H1 (cell line): ENCODE measurements around the gene C19orf73. TPM values are rescaled to one million over a fixed set of nuclear protein-coding genes. Genes with fewer than 3 reads are reported as not detected.
A peak's percentile ranks its signal among the peaks of the same experiment; 100 is the strongest.

Source experiments
- CTCF ChIA-PET: fragments of 300-600 bp; sonication (Branson Sonifier 250); formaldehyde crosslinking; loops from one replicate; lab custom pipeline; 2021; ENCODE audit not compliant: partially characterized antibody; lab: Charles Lee
- POLR2A ChIA-PET: fragments of 300-600 bp; sonication (Branson Sonifier 250); formaldehyde crosslinking; loops from one replicate; lab custom pipeline; 2021; ENCODE audit warnings: inconsistent platforms; ENCODE audit not compliant: partially characterized antibody; lab: Charles Lee
- DNase-seq, 2 experiments: peaks; one replicate each; pipeline versions ENCODE4 v3.0.0 to v3.0.0-alpha.2; 2010 to 2022; ENCODE audit warnings: low spot score in 2 of 2, low read depth in 1 of 2, mixed read lengths in 1 of 2
- FAIRE-seq: peaks from 2 replicates; lab custom pipeline; 2011; peaks lifted over from hg19 to GRCh38; lab: Jason Lieb, UNC
- H2AFZ ChIP-seq: 2 replicates; pipeline ENCODE4 v1.8.1; 2012; ENCODE audit warnings: low read length, inconsistent platforms
- H2AK5ac ChIP-seq: 2 replicates; pipeline ENCODE4 v1.6.1; 2013; ENCODE audit warnings: low read depth, low read length
- H2BK120ac ChIP-seq: replicated peaks from 2 replicates; pipeline ENCODE3; 2013; ENCODE audit warnings: low read depth, low read length, inconsistent platforms
- H2BK12ac ChIP-seq: 2 replicates; pipeline ENCODE4 v1.6.1; 2013; ENCODE audit warnings: low read depth, low read length
- H2BK15ac ChIP-seq: 2 replicates; pipeline ENCODE4 v1.6.1; 2013; ENCODE audit warnings: low read length
- H2BK20ac ChIP-seq: 2 replicates; pipeline ENCODE4 v1.6.1; 2013; ENCODE audit warnings: low read length
- H2BK5ac ChIP-seq: 2 replicates; pipeline ENCODE4 v1.6.1; 2013; ENCODE audit warnings: low read depth, low read length
- H3K14ac ChIP-seq: 2 replicates; pipeline ENCODE4 v1.6.1; 2013; ENCODE audit warnings: inconsistent platforms; ENCODE audit not compliant: insufficient read length
- H3K18ac ChIP-seq: 2 replicates; pipeline ENCODE4 v1.6.1; 2013; ENCODE audit warnings: low read length; ENCODE audit errors: extremely low read depth
- H3K23ac ChIP-seq: 2 replicates; pipeline ENCODE4 v1.6.1; 2013; ENCODE audit warnings: inconsistent platforms; ENCODE audit not compliant: insufficient read length
- H3K23me2 ChIP-seq: 2 replicates; pipeline ENCODE4 v1.6.1; 2013; ENCODE audit warnings: low read depth, low read length
- H3K27ac ChIP-seq: 2 replicates; pipeline ENCODE4 v1.6.1; 2011; ENCODE audit warnings: low read depth, low read length, inconsistent platforms
- H3K27me3 ChIP-seq, 4 experiments: replicated peaks in 1 of 4; 1 replicate in 1 of 4; 2 replicates in 3 of 4; pipeline versions ENCODE4 v1.6.1 to v1.8.1; 2011 to 2013; ENCODE audit warnings: low read length in 3 of 4, mild to moderate bottlenecking in 3 of 4, inconsistent platforms in 2 of 4, mixed read lengths in 2 of 4, moderate library complexity in 1 of 4; ENCODE audit not compliant: control insufficient read depth in 3 of 4, insufficient read depth in 3 of 4; ENCODE audit errors: extremely low read depth in 1 of 4
- H3K36me3 ChIP-seq, 4 experiments: 2 replicates each; pipeline versions ENCODE4 v1.6.1 to v1.8.1; 2011 to 2013; ENCODE audit warnings: mild to moderate bottlenecking in 4 of 4, low read length in 3 of 4, moderate library complexity in 2 of 4, control low read depth in 1 of 4, inconsistent platforms in 1 of 4; ENCODE audit not compliant: insufficient read depth in 4 of 4, control insufficient read depth in 2 of 4
- H3K4ac ChIP-seq: replicated peaks from 2 replicates; pipeline ENCODE3; 2013; ENCODE audit warnings: low read length, low read depth, mixed read lengths, inconsistent platforms; ENCODE audit not compliant: insufficient read length
- H3K4me1 ChIP-seq, 4 experiments: replicated peaks in 1 of 4; 1 replicate in 1 of 4; 2 replicates in 3 of 4; pipeline versions ENCODE4 v1.6.1 to v1.8.1; 2011 to 2013; ENCODE audit warnings: low read length in 3 of 4, inconsistent platforms in 2 of 4, mixed read lengths in 1 of 4; ENCODE audit not compliant: insufficient read depth in 4 of 4, control insufficient read depth in 3 of 4
- H3K4me2 ChIP-seq, 2 experiments: 2 replicates each; pipeline versions ENCODE4 v1.6.1 to v1.8.1; 2011 to 2013; ENCODE audit warnings: low read depth in 2 of 2, low read length in 2 of 2, control low read depth in 1 of 2, inconsistent platforms in 1 of 2, mild to moderate bottlenecking in 1 of 2; ENCODE audit not compliant: insufficient read depth in 1 of 2
- H3K4me3 ChIP-seq, 4 experiments: fragments of 200-600, 300-600 bp in 1 of 4; sonication (generic), shearing (Covaris generic), sonication (Bioruptor Twin) in 1 of 4; 2 replicates each; pipeline versions ENCODE4 v1.5.1 to v1.8.1; 2011 to 2016; ENCODE audit warnings: low read length in 4 of 4, low read depth in 3 of 4, control low read depth in 2 of 4, inconsistent platforms in 2 of 4, mild to moderate bottlenecking in 2 of 4, mixed read lengths in 1 of 4, moderate library complexity in 1 of 4; ENCODE audit not compliant: insufficient read depth in 2 of 4; ENCODE audit errors: extremely low read depth in 1 of 4
- H3K56ac ChIP-seq: replicated peaks from 2 replicates; pipeline ENCODE3; 2013; ENCODE audit warnings: low read depth, mild to moderate bottlenecking, mixed read lengths, low read length, inconsistent platforms; ENCODE audit not compliant: insufficient read length
- H3K79me1 ChIP-seq: 2 replicates; pipeline ENCODE4 v1.6.1; 2013; ENCODE audit warnings: low read depth, low read length, control low read depth
- H3K79me2 ChIP-seq, 2 experiments: 2 replicates each; pipeline versions ENCODE4 v1.6.1 to v1.8.1; 2012 to 2013; ENCODE audit warnings: low read length in 2 of 2, mild to moderate bottlenecking in 2 of 2, inconsistent platforms in 1 of 2; ENCODE audit not compliant: insufficient read depth in 2 of 2, control insufficient read depth in 1 of 2
- H3K9ac ChIP-seq, 4 experiments: replicated peaks in 1 of 4; 1 replicate in 1 of 4; 2 replicates in 3 of 4; pipeline versions ENCODE4 v1.6.1 to v1.8.1; 2011 to 2013; ENCODE audit warnings: low read depth in 3 of 4, low read length in 3 of 4, control low read depth in 2 of 4, mild to moderate bottlenecking in 2 of 4, moderate library complexity in 2 of 4, inconsistent platforms in 1 of 4; ENCODE audit errors: extremely low read depth in 1 of 4
- H3K9me3 ChIP-seq, 2 experiments: 2 replicates each; pipeline versions ENCODE4 v1.6.1 to v1.8.1; 2012 to 2013; ENCODE audit warnings: mild to moderate bottlenecking in 2 of 2, moderate library complexity in 2 of 2, control low read depth in 1 of 2, inconsistent platforms in 1 of 2, low read depth in 1 of 2, low read length in 1 of 2, mixed read lengths in 1 of 2; ENCODE audit not compliant: insufficient read depth in 2 of 2
- H4K20me1 ChIP-seq, 2 experiments: replicated peaks in 1 of 2; 2 replicates each; pipeline versions ENCODE3 to v1.8.1; 2011 to 2013; ENCODE audit warnings: inconsistent platforms in 2 of 2, low read length in 2 of 2, mild to moderate bottlenecking in 1 of 2; ENCODE audit not compliant: insufficient read depth in 2 of 2, control insufficient read depth in 1 of 2
- H4K5ac ChIP-seq: 2 replicates; pipeline ENCODE4 v1.6.1; 2013; ENCODE audit warnings: low read length, low read depth, mixed read lengths, inconsistent platforms; ENCODE audit not compliant: insufficient read length
- H4K8ac ChIP-seq: 2 replicates; pipeline ENCODE4 v1.8.0; 2013; ENCODE audit warnings: mild to moderate bottlenecking, moderate library complexity, low read length, inconsistent platforms; ENCODE audit not compliant: insufficient read depth; ENCODE audit errors: extremely low read depth
- H4K91ac ChIP-seq: replicated peaks from 2 replicates; pipeline ENCODE3; 2013; ENCODE audit warnings: low read length, mixed read lengths, inconsistent platforms; ENCODE audit not compliant: insufficient read length
- ATF3 ChIP-seq: IDR thresholded peaks from 2 replicates; pipeline ENCODE4 v1.6.1; 2011; ENCODE audit warnings: low read depth, mild to moderate bottlenecking, low read length; ENCODE audit not compliant: insufficient read depth
- CREB1 ChIP-seq: IDR thresholded peaks from 2 replicates; pipeline ENCODE4 v1.6.1; 2012; ENCODE audit warnings: inconsistent platforms
- KDM4A ChIP-seq: IDR thresholded peaks from one replicate; pipeline ENCODE4 v1.7.1; 2012; ENCODE audit warnings: low read depth, mild to moderate bottlenecking, moderate library complexity, low read length, inconsistent platforms; ENCODE audit not compliant: severe bottlenecking
- MAFK ChIP-seq: IDR thresholded peaks from 2 replicates; pipeline ENCODE4 v1.6.1; 2012; ENCODE audit warnings: low read depth, mild to moderate bottlenecking, improper control_type of control experiment, low read length
- PHF8 ChIP-seq: fragments of 200-600 bp; sonication (generic); conservative IDR thresholded peaks from 2 replicates; pipeline ENCODE4 v1.7.1; 2012; ENCODE audit warnings: low read depth, mild to moderate bottlenecking, inconsistent platforms, low read length, moderate library complexity
- RXRA ChIP-seq: IDR thresholded peaks from 2 replicates; pipeline ENCODE4 v1.6.1; 2011; ENCODE audit warnings: low read depth, mild to moderate bottlenecking, low read length, moderate library complexity; ENCODE audit not compliant: insufficient read depth
- WGBS, 2 experiments: shearing (Covaris generic) in 1 of 2; methylation state at CpG; one replicate each; pipeline versions ENCODE4 v1.1.6 to v1.1.7; 2013 to 2015; ENCODE audit warnings: low lambda C conversion rate in 2 of 2, mixed read lengths in 2 of 2, inconsistent platforms in 1 of 2, low coverage in 1 of 2, missing lambda C conversion rate in 1 of 2; ENCODE audit not compliant: insufficient replicate concordance in 2 of 2, insufficient coverage in 1 of 2, insufficient read length in 1 of 2; ENCODE audit errors: extremely low coverage in 1 of 2, missing lambda C conversion rate in 1 of 2; 5-methylcytosine and 5-hydroxymethylcytosine counted together
- polyA plus RNA-seq, 7 experiments: library from polyadenylated mRNA; depleted of rRNA in 3 of 7; stranded (reverse) in 5 of 7; unstranded in 2 of 7; fragments of >200 nt in 5 of 7; fragments of 200-250 nt in 2 of 7; gene quantifications; 1 replicate in 5 of 7; 2 replicates in 1 of 7; 4 replicates in 1 of 7; pipeline versions ENCODE4 v1.2.1 to v1.2.3, GENCODE V29; 2011 to 2013; ENCODE audit warnings: missing spikeins in 2 of 7, mixed read lengths in 2 of 7
- total RNA-seq: library from RNA; stranded (reverse); fragmentation: NEBNext Ultra II Directional; extraction: Animal tissue kit (Norgen Biotek cat#: 25700); gene quantifications from 2 replicates; pipeline ENCODE4 v1.2.1, GENCODE V29; 2021
- TF ChIP-seq, protein P1 (sequence below): IDR thresholded peaks from 2 replicates; pipeline ENCODE4 v1.6.1; 2012; ENCODE audit warnings: inconsistent platforms

Gene C19orf73
- total and polyA plus RNA-seq, 2 of the 8 experiments (the other 6 are each of a cell fraction or from before 2014, with no cell fraction given): 2.5 to 4.6 TPM

- TF ChIP-seq MAFK: no peak
- TF ChIP-seq RXRA: no peak
- peak; percentile 38 for TF ChIP-seq KDM4A
- TF ChIP-seq, protein P1, sequence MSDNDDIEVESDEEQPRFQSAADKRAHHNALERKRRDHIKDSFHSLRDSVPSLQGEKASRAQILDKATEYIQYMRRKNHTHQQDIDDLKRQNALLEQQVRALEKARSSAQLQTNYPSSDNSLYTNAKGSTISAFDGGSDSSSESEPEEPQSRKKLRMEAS: peak; percentile 52
- no peak for TF ChIP-seq ATF3
- no peak for TF ChIP-seq CREB1
- TF ChIP-seq PHF8: 0 out of 2 replicates have a peak, but pooled peaks have one; percentile 16
- TF ChIP-seq, all 59 proteins: peak for 3
- Histone ChIP-seq H3K4me1 (peaks cover 4 to 17% (median 9%) of the 10 kb centered on the region in 4 experiments), H4K8ac (no peak overlapping the region), H3K79me1 (no peaks in the 10 kb centered on the region), H3K27ac (no peak overlapping the region), H3K36me3 (peaks cover 0 to 8% (median 2%) of the 10 kb centered on the region in 4 experiments; a peak in 2 of 8 replicates), H3K4me2 (peak overlapping the region; percentile 61 to 62), H2AFZ (no peak overlapping the region), H3K79me2 (no peaks in the 10 kb centered on the region), H3K4ac (no peak overlapping the region), H4K20me1 (peaks cover 0 to 3% of the 10 kb centered on the region in 2 experiments), H3K9me3 (no peaks in the 10 kb centered on the region), H3K14ac (no peak overlapping the region), H3K18ac (no peak overlapping the region; the same call in none of the 2 replicates), H3K23me2 (peaks cover 13% of the 10 kb centered on the region), H3K4me3 (peak overlapping the region in 3 of 4 experiments; percentile 26 to 55 (median 27); a peak in 6 of 8 replicates), H4K5ac (no peak overlapping the region), H2BK20ac (no peak overlapping the region), H3K9ac (no peak overlapping the region), H2BK15ac (no peak overlapping the region), H2BK12ac (no peak overlapping the region), H2BK120ac (no peak overlapping the region), H4K91ac (no peak overlapping the region), H3K27me3 (no peaks in the 10 kb centered on the region), H2AK5ac (no peak overlapping the region), H2BK5ac (peak overlapping the region; percentile 49; the same call in 1 of the 2 replicates), H3K23ac (no peak overlapping the region), H3K56ac (no peak overlapping the region)
- DNase-seq: peak in 1 of 2 experiments; percentile 72
- ChIA-PET CTCF (interaction anchor here (0.7 to 9.7 kb wide), 13 partner anchors 11 to 93 kb away, joined by 3 to 99 read pairs (median 3); partner anchors contain the start of gene HRC), POLR2A (interaction anchor here (0.6 to 5.8 kb wide), 8 partner anchors 12 to 56 kb away, joined by 3 to 47 read pairs (median 4); partner anchors contain the start of genes LIN7B and PPFIA3)
- 25% methylated on average over 22 of the region's 49 CpGs; no CpG with 5 or more reads in 1 of the 2 experiments for WGBS, 2 experiments
- FAIRE-seq: no peak
Observed at GRCh38 chr19:49132974-49133609, 14.1 kb upstream of the C19orf73 start.
